ENCODE measurements around the gene HOXB6. TPM values are rescaled to one million over a fixed set of nuclear protein-coding genes. Genes with fewer than 3 reads are reported as not detected.

Gene HOXB6
- polyA plus RNA-seq, 2 of the 4 experiments (the other 2 are of a cell fraction), result 10.2 to 14.7 TPM

DNA sequence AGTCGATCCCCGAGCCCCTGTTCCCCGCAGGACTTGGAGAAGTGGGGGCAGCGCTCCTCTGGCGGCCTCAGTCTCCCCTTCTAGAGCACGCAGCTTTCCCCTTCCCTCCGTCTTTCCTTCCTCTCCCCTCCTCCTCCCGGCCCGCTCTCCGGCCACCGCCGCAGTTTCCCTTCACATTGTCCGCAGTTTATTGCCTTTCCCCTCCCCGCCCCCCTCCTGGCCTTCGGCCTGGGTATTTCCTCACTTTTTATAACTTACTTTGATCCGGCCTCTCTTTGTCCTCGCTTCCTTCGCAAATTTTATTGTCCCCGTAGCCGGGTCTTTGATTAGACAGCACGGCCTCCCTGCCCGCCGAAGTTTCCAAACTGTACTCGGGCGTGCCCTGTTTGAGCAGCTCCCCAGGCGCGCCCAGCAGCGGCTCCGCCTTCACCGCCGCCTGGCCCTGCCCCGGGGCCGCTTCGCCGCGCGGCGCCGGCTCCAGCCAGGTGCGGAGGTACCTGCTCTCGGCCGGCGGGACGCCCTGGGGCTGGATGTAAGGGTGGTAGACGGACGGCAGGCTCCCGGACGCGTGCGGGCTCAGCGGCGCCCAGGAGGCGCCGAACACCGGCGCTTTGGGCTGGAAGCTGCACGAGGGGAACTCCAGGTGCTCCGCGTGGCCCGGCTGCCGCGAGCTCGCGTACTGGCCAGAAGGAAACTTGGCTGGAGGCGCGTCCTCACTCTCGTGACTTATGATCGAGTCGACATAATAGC lies 20.9 kb upstream of the HOXB6 start:
- Histone ChIP-seq H3K4me1 (peaks cover 15% of the 10 kb centered on the region; the same call in 2 of the 3 replicates), H3K4me2 (peak overlapping the region; percentile 92), H3K4me3 (peak overlapping the region; percentile 72), H3K9me3 (no peaks in the 10 kb centered on the region), H3K27ac (peak overlapping the region; percentile 89 to 95)
- FAIRE-seq (no peak), DNase-seq (ENCODE audit: low read depth in 1 of 2, low spot score in 1 of 2) (peak; percentile 66 to 84), ATAC-seq (peak; percentile 66 to 82)
- WGBS (ENCODE audit: missing lambda C conversion rate), result under 1% methylated on average over 52 of the region's 69 CpGs
- CTCF ChIA-PET, result interaction anchor here (0.6 to 9.7 kb wide), 16 partner anchors 11 to 1077 kb away, joined by 3 to 118 read pairs (median 5); partner anchors contain the start of gene HOXB8
- POLR2A ChIA-PET, result interaction anchor here (0.5 to 2.9 kb wide), 16 partner anchors 11 to 577 kb away, joined by 3 to 45 read pairs (median 4); partner anchors contain the start of genes HOXB8 and NFE2L1
- TF ChIP-seq ZFP36 (IDR thresholded peaks at IDR 0.05; ENCODE audit: borderline replicate concordance, partially characterized antibody) (no peak), PHF8 (IDR thresholded peaks at IDR 0.05; ENCODE audit: borderline replicate concordance, low read depth) (peak; percentile 71; the same call in 1 of the 2 replicates), MAFK (IDR thresholded peaks at IDR 0.05; ENCODE audit: partially characterized antibody) (no peak), CBX8 (IDR thresholded peaks at IDR 0.05) (no peak), MAZ (IDR thresholded peaks at IDR 0.05; ENCODE audit: borderline replicate concordance, low read depth, low read length) (no peak; the same call in 1 of the 2 replicates), FOXS1 (CRISPR knock-in tag; IDR thresholded peaks at IDR 0.05) (no peak), BHLHE40 (IDR thresholded peaks at IDR 0.05; ENCODE audit: low read depth, low read length) (no peak), CBX2 (IDR thresholded peaks at IDR 0.05; ENCODE audit: borderline replicate concordance, low read depth) (no peak), GATA3 (IDR thresholded peaks at IDR 0.05; ENCODE audit: borderline replicate concordance) (no peak), HEYL (CRISPR knock-in tag; IDR thresholded peaks at IDR 0.05) (no peak), FOSL2 (IDR thresholded peaks at IDR 0.05) (no peak), FOSL2 (CRISPR knock-in tag; IDR thresholded peaks at IDR 0.05) (no peak), SREBF2 (IDR thresholded peaks at IDR 0.05) (no peak), RNF2 (IDR thresholded peaks at IDR 0.05; ENCODE audit: borderline replicate concordance, low read depth) (peak; percentile 54; the same call in 1 of the 2 replicates), EP300 (IDR thresholded peaks at IDR 0.05) (peak in 1 of 2 experiments; percentile 9; a peak in 1 of 5 replicates), CHD4 (IDR thresholded peaks at IDR 0.05; ENCODE audit: borderline replicate concordance) (no peak), CEBPB (IDR thresholded peaks at IDR 0.05) (no peak), KDM5A (IDR thresholded peaks at IDR 0.05) (no peak), TFCP2L1 (CRISPR knock-in tag; IDR thresholded peaks at IDR 0.05) (0 out of 2 replicates have a peak, but pooled peaks have one; percentile 10), POLR2A (IDR thresholded peaks at IDR 0.05; ENCODE audit: low read length) (peak; percentile 45), NFE2L2 (conservative IDR thresholded peaks at IDR 0.05; ENCODE audit: low read length) (no peak), ZC3H11A (IDR thresholded peaks at IDR 0.05) (no peak), RCOR1 (IDR thresholded peaks at IDR 0.05; ENCODE audit: low read depth, low read length) (no peak), HOXA7 (CRISPR knock-in tag; IDR thresholded peaks at IDR 0.05) (no peak), POLR2AphosphoS2 (conservative IDR thresholded peaks at IDR 0.05; ENCODE audit: low read length) (peak; percentile 51; the same call in 1 of the 2 replicates), EHMT2 (IDR thresholded peaks at IDR 0.05; ENCODE audit: low read depth) (no peak), SMC3 (IDR thresholded peaks at IDR 0.05) (no peak), ESRRA (IDR thresholded peaks at IDR 0.05; ENCODE audit: borderline replicate concordance, low read length) (no peak), CHD2 (IDR thresholded peaks at IDR 0.05; ENCODE audit: low read length, partially characterized antibody) (no peak), ZNF302 (CRISPR knock-in tag; IDR thresholded peaks at IDR 0.05) (no peak), HDAC2 (IDR thresholded peaks at IDR 0.05) (no peak)
- TF ChIP-seq, protein P1, sequence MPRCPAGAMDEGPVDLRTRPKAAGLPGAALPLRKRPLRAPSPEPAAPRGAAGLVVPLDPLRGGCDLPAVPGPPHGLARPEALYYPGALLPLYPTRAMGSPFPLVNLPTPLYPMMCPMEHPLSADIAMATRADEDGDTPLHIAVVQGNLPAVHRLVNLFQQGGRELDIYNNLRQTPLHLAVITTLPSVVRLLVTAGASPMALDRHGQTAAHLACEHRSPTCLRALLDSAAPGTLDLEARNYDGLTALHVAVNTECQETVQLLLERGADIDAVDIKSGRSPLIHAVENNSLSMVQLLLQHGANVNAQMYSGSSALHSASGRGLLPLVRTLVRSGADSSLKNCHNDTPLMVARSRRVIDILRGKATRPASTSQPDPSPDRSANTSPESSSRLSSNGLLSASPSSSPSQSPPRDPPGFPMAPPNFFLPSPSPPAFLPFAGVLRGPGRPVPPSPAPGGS (IDR thresholded peaks at IDR 0.05), result no peak
- TF ChIP-seq, protein P2, sequence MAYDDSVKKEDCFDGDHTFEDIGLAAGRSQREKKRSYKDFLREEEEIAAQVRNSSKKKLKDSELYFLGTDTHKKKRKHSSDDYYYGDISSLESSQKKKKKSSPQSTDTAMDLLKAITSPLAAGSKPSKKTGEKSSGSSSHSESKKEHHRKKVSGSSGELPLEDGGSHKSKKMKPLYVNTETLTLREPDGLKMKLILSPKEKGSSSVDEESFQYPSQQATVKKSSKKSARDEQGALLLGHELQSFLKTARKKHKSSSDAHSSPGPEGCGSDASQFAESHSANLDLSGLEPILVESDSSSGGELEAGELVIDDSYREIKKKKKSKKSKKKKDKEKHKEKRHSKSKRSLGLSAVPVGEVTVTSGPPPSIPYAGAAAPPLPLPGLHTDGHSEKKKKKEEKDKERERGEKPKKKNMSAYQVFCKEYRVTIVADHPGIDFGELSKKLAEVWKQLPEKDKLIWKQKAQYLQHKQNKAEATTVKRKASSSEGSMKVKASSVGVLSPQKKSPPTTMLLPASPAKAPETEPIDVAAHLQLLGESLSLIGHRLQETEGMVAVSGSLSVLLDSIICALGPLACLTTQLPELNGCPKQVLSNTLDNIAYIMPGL (CRISPR knock-in tag; IDR thresholded peaks at IDR 0.05; ENCODE audit: borderline replicate concordance), result peak; percentile 80; the same call in 1 of the 2 replicates
- TF ChIP-seq, protein P3, sequence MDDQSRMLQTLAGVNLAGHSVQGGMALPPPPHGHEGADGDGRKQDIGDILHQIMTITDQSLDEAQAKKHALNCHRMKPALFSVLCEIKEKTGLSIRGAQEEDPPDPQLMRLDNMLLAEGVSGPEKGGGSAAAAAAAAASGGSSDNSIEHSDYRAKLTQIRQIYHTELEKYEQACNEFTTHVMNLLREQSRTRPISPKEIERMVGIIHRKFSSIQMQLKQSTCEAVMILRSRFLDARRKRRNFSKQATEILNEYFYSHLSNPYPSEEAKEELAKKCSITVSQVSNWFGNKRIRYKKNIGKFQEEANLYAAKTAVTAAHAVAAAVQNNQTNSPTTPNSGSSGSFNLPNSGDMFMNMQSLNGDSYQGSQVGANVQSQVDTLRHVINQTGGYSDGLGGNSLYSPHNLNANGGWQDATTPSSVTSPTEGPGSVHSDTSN (IDR thresholded peaks at IDR 0.05), result peak; percentile 47; the same call in 1 of the 2 replicates
- TF ChIP-seq, protein P4, sequence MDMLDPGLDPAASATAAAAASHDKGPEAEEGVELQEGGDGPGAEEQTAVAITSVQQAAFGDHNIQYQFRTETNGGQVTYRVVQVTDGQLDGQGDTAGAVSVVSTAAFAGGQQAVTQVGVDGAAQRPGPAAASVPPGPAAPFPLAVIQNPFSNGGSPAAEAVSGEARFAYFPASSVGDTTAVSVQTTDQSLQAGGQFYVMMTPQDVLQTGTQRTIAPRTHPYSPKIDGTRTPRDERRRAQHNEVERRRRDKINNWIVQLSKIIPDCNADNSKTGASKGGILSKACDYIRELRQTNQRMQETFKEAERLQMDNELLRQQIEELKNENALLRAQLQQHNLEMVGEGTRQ (IDR thresholded peaks at IDR 0.05), result no peak
- TF ChIP-seq, protein P5, sequence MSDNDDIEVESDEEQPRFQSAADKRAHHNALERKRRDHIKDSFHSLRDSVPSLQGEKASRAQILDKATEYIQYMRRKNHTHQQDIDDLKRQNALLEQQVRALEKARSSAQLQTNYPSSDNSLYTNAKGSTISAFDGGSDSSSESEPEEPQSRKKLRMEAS (IDR thresholded peaks at IDR 0.05), result no peak; the same call in none of the 2 replicates
- TF ChIP-seq, protein P6, sequence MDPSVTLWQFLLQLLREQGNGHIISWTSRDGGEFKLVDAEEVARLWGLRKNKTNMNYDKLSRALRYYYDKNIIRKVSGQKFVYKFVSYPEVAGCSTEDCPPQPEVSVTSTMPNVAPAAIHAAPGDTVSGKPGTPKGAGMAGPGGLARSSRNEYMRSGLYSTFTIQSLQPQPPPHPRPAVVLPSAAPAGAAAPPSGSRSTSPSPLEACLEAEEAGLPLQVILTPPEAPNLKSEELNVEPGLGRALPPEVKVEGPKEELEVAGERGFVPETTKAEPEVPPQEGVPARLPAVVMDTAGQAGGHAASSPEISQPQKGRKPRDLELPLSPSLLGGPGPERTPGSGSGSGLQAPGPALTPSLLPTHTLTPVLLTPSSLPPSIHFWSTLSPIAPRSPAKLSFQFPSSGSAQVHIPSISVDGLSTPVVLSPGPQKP (IDR thresholded peaks at IDR 0.05; ENCODE audit: low read depth, low read length), result no peak

Measured in A549 (cell line).